Aorta (tissue), 5 donors: ENCODE data around the gene TEX48. TPM values are rescaled to one million over a fixed set of nuclear protein-coding genes. Genes with fewer than 3 reads are reported as not detected.

ENCODE experiments used
- ATAC-seq: fragments of 200-7000 bp; cut with Tn5 transposase; one replicate; pipeline ENCODE4 v1.9.1; 2022; ENCODE audit warnings: moderate library complexity; ENCODE audit not compliant: low FRiP score
- DNase-seq, 2 donors: peaks; one replicate each; pipeline ENCODE4 v3.0.0-alpha.2; 2020
- H3K27ac ChIP-seq, 2 donors: one replicate each; pipeline ENCODE4 v1.5.1; 2013; ENCODE audit warnings: low read length in 2 of 2, mild to moderate bottlenecking in 2 of 2, moderate library complexity in 2 of 2, control low read depth in 1 of 2, inconsistent platforms in 1 of 2, low read depth in 1 of 2
- H3K27me3 ChIP-seq, 2 donors: one replicate each; pipeline ENCODE4 v1.6.1; 2013; ENCODE audit warnings: control low read depth in 1 of 2, low read length in 1 of 2, mild to moderate bottlenecking in 1 of 2, moderate library complexity in 1 of 2; ENCODE audit not compliant: insufficient read depth in 2 of 2, control insufficient read depth in 1 of 2
- H3K36me3 ChIP-seq, 2 donors: one replicate each; pipeline ENCODE4 v1.6.1; 2013; ENCODE audit warnings: control low read depth in 1 of 2, low read length in 1 of 2, mild to moderate bottlenecking in 1 of 2; ENCODE audit not compliant: insufficient read depth in 2 of 2, control insufficient read depth in 1 of 2
- H3K4me1 ChIP-seq, 2 donors: one replicate each; pipeline ENCODE4 v1.6.1; 2013; ENCODE audit warnings: low read length in 2 of 2, control low read depth in 1 of 2, mild to moderate bottlenecking in 1 of 2, moderate library complexity in 1 of 2; ENCODE audit not compliant: insufficient read depth in 2 of 2, control insufficient read depth in 1 of 2
- H3K4me3 ChIP-seq, 2 donors: one replicate each; pipeline ENCODE4 v1.5.1; 2013; ENCODE audit warnings: low read length in 2 of 2, control low read depth in 1 of 2, mild to moderate bottlenecking in 1 of 2
- H3K9me3 ChIP-seq: one replicate; pipeline ENCODE4 v1.6.1; 2013; ENCODE audit warnings: mild to moderate bottlenecking, low read length; ENCODE audit not compliant: control insufficient read depth
- WGBS, 2 donors: extraction: QIAGEN DNeasy Blood & Tissue Kit; methylation state at CpG; one replicate each; pipeline ENCODE4 v1.1.7; 2013; 5-methylcytosine and 5-hydroxymethylcytosine counted together
- intact Hi-C, 2 donors: fragments of 100-400 bp; cut with DNase I; formaldehyde crosslinking; loops; one replicate each; pipeline versions ENCODE4 v1.14.2 to v1.15.0; 2022
- polyA plus RNA-seq, 2 donors: library from polyadenylated mRNA; stranded (reverse); fragments of 200-250 nt; gene quantifications; one replicate each; pipeline ENCODE4 v1.2.3, GENCODE V29; 2013
- total RNA-seq, 2 donors: library from RNA; stranded (reverse); fragmentation: NEBNext Ultra II Directional; extraction: Animal tissue kit (Norgen Biotek cat#: 25700); gene quantifications; one replicate each; pipeline ENCODE4 v1.2.1, GENCODE V29; 2021
- donor health status: healthy with polysubstance abuse.
- donor health status: Bipolar disorder and iron deficiency.
- donor health status: DM: no; HTN: no; CAD: no.
- donor health status: DM: no; HTN: no; CAD: no.
- donor health status: DM: yes; HTN: yes; CAD: no.

The TEX48 gene
- total and polyA plus RNA-seq, 4 donors = not detected

DNA sequence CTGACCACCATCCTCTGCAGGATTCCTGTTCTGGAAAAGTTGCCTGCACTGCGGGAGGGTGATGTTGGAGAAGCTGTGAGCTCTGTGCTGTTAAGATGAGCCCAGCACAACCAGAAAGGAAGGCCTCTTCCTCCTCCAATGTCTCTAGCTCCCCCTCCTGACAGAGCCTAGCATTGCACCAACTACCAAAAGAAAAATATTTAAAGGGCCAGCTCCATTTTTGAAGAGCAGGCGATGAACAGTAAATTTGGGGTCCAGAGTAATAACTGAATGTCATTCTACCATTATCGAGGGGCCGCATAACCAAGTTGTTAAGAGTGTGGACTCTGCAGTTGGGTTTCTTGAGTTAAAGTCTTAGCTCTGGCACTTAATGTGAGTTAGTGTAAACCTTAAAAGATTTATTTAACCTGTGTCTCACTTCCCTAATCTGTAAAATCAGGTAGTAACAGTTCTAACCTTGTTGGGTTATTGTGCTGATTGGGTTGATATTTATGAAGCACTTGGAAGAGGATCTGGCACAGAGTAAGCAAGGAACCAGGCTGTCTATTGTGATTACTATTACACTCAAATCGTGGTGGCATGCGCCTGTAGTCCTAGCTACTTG, 28.3 kb downstream of the TEX48 start:
- 35 to 40% methylated on average over 6 of the region's 6 CpGs for WGBS, 2 donors
- Histone ChIP-seq H3K4me3 (no peak overlapping the region), H3K27me3 (no peaks in the 10 kb centered on the region), H3K4me1 (no peaks in the 10 kb centered on the region), H3K9me3 (no peaks in the 10 kb centered on the region), H3K27ac (no peak overlapping the region), H3K36me3 (no peaks in the 10 kb centered on the region)
- intact Hi-C loops = loop anchor here (1.0 to 5.0 kb wide), 4 partner anchors 167 to 316 kb away; no protein-coding TSS in a partner anchor
- peak; percentile 89 for ATAC-seq
- DNase-seq = peak in 1 of 2 donors; percentile 80

DNA sequence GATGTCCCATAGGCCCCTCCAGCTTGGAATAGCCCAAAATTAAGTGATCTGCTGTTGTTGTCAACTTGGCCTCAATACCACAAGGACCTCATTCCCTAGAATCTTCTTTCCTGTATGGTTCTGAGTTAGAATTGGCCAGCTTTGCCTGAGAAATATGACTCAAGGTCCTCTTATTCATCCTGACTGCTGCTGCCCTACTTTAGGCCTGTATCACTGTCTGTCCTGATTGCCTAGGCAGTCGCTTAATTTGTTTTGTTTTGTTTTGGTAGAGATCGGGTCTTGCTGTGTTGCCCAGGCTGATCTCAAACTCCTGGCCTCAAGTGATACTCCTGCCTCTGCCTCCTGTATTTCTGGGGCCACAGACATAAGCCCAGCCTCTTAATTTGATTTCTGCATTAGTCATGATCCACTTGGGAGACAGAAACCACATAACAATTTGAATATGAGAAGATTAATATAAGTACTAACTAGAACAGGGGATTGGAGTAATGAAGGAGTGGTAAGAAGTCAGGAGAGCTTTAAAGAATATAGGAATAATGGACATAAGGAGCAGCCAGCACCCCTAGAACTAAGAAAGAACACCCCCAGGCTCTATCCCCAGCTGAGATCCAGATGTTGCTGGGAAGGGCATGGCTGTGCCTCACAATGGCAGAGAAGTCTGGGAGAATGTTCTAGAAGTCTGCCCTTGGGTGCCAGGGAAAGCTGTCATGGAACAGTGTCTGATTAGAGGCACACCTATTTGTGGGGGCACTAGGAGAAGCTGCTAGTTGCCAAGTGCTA, 29.0 kb downstream of the TEX48 start:
- no peak overlapping the region for H3K27ac ChIP-seq
- 65 to 71% methylated on average over 2 of the region's 2 CpGs for WGBS, 2 donors
- intact Hi-C loops = loop anchor here (1.0 to 5.0 kb wide), 4 partner anchors 166 to 316 kb away; no protein-coding TSS in a partner anchor
- DNase-seq (no peak), ATAC-seq (no peak)
- H3K4me3 ChIP-seq = no peak overlapping the region
- H3K4me1 ChIP-seq = no peaks in the 10 kb centered on the region
- H3K9me3 ChIP-seq = no peaks in the 10 kb centered on the region
- no peaks in the 10 kb centered on the region for H3K27me3 ChIP-seq
- H3K36me3 ChIP-seq = no peaks in the 10 kb centered on the region

DNA sequence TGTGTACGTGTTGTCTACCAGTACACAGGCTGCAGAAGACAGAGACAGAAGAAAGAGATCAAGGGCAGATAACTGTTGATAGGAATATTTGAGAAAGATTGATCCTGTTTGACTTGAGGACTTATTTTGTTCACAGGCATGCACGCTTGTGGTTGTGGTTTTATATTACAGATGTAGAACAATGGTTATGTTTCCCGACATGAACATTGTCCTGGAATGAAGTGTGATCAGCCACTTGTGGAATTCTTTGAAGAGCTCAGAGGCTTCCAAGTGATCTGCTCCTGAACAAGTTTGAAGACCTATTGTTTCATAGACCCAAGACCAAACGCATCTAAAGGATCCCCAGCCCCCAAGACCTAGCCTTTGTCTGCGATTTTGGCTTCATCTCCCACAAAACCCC, 38.1 kb downstream of the TEX48 start:
- Histone ChIP-seq H3K27me3 (no peaks in the 10 kb centered on the region), H3K4me3 (no peak overlapping the region), H3K36me3 (peaks cover 9 to 12% of the 10 kb centered on the region in 2 donors), H3K27ac (no peak overlapping the region), H3K4me1 (no peaks in the 10 kb centered on the region), H3K9me3 (no peaks in the 10 kb centered on the region)
- intact Hi-C loops = no loop called here
- ATAC-seq (no peak), DNase-seq (no peak)
- 89 to 91% methylated on average over 5 of the region's 5 CpGs for WGBS, 2 donors

DNA sequence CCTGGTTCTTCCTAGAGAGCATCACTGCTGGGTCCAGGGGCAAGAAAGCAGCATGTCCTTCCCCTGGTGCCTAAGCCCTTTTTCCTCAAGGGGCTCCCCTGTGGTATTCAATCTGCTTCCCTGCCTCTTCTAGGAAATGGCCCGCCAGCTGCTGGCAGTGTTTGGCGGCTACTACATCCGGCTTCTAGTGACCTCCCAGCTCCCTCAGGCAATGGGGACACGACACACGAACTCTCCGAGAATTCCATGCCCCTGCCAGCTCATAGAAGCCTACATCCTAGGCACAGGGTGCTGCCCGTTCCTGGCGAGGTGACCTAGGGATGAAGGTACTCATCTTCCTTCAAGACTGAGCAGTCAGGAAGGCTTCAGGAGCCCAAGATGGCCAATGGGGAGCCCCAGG, 39.0 kb downstream of the TEX48 start:
- H3K27ac ChIP-seq = no peak overlapping the region
- no peaks in the 10 kb centered on the region for H3K4me1 ChIP-seq
- no peak overlapping the region for H3K4me3 ChIP-seq
- no peaks in the 10 kb centered on the region for H3K27me3 ChIP-seq
- no peak for ATAC-seq
- 89% methylated on average over 8 of the region's 8 CpGs for WGBS, 2 donors
- DNase-seq = no peak
- intact Hi-C loops = no loop called here
- H3K36me3 ChIP-seq = peaks cover 9 to 14% of the 10 kb centered on the region in 2 donors
- no peaks in the 10 kb centered on the region for H3K9me3 ChIP-seq

DNA sequence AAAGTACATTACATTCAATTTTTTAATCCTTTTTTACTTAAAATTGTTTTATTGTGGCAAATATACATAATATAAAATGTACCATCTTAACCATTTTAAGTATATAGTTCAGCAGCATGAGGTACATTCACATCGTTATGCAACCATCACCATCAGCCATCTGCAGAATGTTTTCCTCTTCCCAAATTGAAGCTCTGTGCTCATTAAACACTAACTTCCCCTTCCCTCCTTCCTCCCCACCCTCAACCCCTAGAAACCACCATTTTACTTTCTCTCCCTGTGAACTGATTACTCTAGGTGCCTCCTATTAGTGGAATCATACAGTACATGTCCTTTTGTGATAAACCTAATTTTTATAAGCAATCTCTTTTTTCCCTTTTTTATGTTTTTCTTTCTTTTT, 40.0 kb downstream of the TEX48 start:
- no peak for DNase-seq
- Histone ChIP-seq H3K4me3 (no peak overlapping the region), H3K36me3 (peaks cover 9 to 14% of the 10 kb centered on the region in 2 donors), H3K27me3 (no peaks in the 10 kb centered on the region), H3K27ac (no peak overlapping the region), H3K4me1 (no peaks in the 10 kb centered on the region), H3K9me3 (no peaks in the 10 kb centered on the region)
- no peak for ATAC-seq
- 74 to 83% methylated on average over 1 of the region's 1 CpG for WGBS, 2 donors
- intact Hi-C loops = no loop called here

DNA sequence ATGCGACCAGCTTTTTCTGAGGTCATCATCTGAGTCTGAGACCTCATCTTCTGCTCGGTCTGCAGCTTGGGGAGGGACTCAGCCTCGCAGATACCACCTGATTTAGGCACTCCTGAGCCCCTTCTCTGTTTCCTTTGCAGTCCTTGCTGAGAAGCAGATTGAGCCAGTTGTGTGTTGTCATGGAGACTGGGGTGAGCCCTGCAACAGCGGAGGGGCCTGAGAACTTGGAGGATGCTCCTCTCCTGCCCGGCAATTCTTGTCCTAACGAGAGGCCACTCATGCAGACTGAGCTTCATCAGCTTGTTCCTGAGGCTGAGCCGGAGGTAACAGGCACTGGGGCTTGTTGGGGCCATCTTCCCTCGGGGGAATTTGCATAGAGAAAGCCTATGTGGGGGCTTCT, 43.6 kb downstream of the TEX48 start:
- no peaks in the 10 kb centered on the region for H3K9me3 ChIP-seq
- intact Hi-C loops = no loop called here
- 91 to 95% methylated on average over 8 of the region's 8 CpGs for WGBS, 2 donors
- DNase-seq = peak in 1 of 2 donors; percentile 23
- no peaks in the 10 kb centered on the region for H3K27me3 ChIP-seq
- H3K4me1 ChIP-seq = no peaks in the 10 kb centered on the region
- no peak for ATAC-seq
- H3K4me3 ChIP-seq = no peak overlapping the region
- H3K36me3 ChIP-seq = peaks cover 2 to 3% of the 10 kb centered on the region in 2 donors
- no peak overlapping the region for H3K27ac ChIP-seq

DNA sequence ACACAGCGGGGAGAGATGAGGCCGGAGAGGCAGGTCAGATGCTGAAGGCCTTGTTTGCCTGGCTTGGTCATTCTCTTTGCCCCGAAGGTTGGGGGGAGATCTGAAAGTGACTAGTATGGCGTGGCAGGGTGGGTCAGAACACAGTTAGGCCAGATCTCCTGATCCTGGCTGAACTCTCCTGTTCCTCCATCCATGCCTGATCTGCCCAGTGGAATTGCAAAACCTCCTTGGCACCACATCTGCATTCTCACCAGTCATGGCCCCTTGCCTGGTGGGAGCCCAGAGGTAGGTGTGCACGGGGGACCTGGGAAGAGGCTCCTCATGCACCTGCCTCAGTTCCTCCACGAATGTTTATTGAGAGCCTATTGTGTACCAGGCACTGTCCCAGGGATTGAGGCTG, 47.6 kb downstream of the TEX48 start:
- WGBS, 2 donors = 89 to 95% methylated on average over 6 of the region's 6 CpGs
- intact Hi-C loops = no loop called here
- Histone ChIP-seq H3K36me3 (peaks cover 2 to 6% of the 10 kb centered on the region in 2 donors), H3K27ac (no peak overlapping the region), H3K9me3 (no peaks in the 10 kb centered on the region), H3K27me3 (no peaks in the 10 kb centered on the region), H3K4me3 (no peak overlapping the region), H3K4me1 (no peaks in the 10 kb centered on the region)
- ATAC-seq (no peak), DNase-seq (no peak)

DNA sequence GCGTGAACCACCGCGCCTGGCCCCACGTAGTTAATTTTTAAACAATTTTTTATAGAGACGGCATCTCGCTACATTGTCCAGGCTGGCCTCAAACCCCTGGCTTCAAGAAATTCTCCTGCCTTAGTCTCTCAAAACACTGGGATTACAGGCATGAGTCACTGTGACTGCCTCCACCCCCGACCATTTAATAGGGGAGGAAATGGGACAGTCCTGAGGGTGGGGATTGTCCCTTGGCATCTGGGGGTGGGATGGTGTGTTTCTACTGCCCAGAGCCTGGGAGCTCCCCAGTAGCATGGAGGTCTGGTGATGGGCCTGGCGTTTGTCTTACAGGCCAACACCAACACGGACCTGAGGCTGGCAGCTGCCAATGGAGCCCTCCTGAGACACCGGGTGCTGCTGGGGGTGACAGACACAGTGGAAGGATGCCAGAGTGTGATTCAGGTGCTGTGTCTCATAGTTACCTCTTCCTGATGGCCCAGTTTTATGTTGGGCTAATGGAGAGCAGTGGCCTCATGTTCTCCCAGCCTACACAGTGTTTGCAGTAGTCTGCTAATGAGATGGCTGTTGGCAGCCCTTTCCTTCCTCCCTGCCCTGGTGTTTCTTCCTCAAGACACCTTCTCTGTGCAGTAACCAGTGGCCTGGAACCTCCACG, 48.4 kb downstream of the TEX48 start:
- Histone ChIP-seq H3K4me1 (no peaks in the 10 kb centered on the region), H3K27ac (no peak overlapping the region), H3K36me3 (peaks cover 2 to 6% of the 10 kb centered on the region in 2 donors), H3K4me3 (no peak overlapping the region), H3K9me3 (no peaks in the 10 kb centered on the region), H3K27me3 (no peaks in the 10 kb centered on the region)
- intact Hi-C loops = no loop called here
- DNase-seq (no peak), ATAC-seq (no peak)
- 87% methylated on average over 11 of the region's 11 CpGs for WGBS, 2 donors
